GM12891 (cell line): ENCODE results near the gene SNRNP70.

Experiments used
- PAX5 ChIP-seq: IDR thresholded peaks from 2 replicates; pipeline ENCODE4 v1.6.1; 2011; ENCODE audit warnings: low read length, moderate library complexity, mild to moderate bottlenecking; ENCODE audit not compliant: insufficient read depth, severe bottlenecking
- POLR2A ChIP-seq: IDR thresholded peaks from 2 replicates; pipeline ENCODE4 v1.6.1; 2011; ENCODE audit warnings: low read depth, low read length, control low read depth
- POLR2AphosphoS5 ChIP-seq: IDR thresholded peaks from 2 replicates; pipeline ENCODE4 v1.6.1; 2011; ENCODE audit warnings: low read depth, low read length, control low read depth
- POU2F2 ChIP-seq: IDR thresholded peaks from 2 replicates; pipeline ENCODE4 v1.6.1; 2011; ENCODE audit warnings: low read depth, mild to moderate bottlenecking, control low read depth, low read length, moderate library complexity
- SPI1 ChIP-seq: IDR thresholded peaks from 2 replicates; pipeline ENCODE4 v1.6.1; 2011; ENCODE audit warnings: low read depth, low read length, control low read depth
- TAF1 ChIP-seq: IDR thresholded peaks from 2 replicates; pipeline ENCODE4 v1.6.1; 2011; ENCODE audit warnings: low read depth, low read length, control low read depth

GRCh38 chr19:49073514-49074378 lies 11.5 kb upstream of the SNRNP70 start:
- TF ChIP-seq POLR2AphosphoS5 (no peak), POLR2A (no peak), SPI1 (no peak), TAF1 (no peak), PAX5 (no peak), POU2F2 (no peak)
